ENCODE data around the gene SLC23A2.
"Not testable (repeated sequence)": the region's sequence is repeated elsewhere in the genome, so short reads cannot be mapped to it uniquely, and the experiment has no call there.

The SLC23A2 gene

DNA sequence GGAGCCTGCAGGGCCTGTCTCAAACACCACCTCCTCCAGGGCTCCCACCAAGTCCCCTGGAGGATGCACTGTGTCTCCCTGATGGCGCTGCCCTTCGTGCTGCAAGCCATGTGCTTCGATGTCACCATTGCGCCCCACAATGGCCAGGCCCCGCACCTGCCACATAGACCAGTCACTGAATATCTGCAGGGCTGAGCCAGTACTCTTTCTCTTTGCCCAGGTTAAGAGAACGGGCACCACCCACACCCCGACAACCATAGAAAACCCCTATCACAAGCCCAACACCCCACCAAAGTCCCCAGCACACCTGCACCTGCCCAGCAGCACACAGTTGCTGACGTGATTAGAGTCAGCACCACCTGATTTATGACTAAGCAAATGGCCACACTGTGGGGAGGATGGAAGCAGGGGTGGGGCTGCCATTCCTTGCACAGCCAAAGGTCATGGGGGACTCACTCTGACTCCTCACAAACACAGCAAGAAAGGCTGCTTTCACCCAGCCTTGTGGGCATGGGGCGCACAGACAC is 104.3 kb downstream of the SLC23A2 start:
- peak; percentile 42 for DNase-seq

DNA sequence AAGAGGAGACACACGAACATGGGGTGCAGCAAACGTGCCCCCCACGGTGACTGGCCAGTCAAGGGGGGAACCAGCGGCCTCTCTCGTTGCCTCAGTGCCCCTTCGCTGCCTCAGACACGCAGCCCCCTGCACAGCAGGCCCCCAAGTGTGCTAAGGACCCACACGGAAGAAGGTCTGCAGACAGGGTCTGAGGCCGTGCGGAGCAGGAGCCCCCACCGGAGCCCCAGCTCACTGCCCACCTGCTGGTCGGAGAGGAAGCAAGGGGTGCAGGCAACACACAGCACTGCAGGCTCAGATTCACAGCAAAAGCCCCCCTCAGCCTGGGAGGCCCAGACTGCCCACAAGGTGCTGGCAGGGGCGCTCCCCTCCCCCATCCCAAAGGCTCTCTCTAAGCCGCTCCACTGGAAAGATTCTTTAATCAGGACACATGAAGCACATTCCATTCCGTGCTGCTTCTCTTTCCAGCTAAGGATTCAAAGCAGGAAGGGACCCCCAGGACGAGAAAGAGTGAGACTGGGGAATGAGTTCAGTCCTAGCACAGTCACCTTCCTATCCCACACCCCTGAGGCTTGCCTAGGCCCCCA is 105.1 kb downstream of the SLC23A2 start:
- no peak for DNase-seq

DNA sequence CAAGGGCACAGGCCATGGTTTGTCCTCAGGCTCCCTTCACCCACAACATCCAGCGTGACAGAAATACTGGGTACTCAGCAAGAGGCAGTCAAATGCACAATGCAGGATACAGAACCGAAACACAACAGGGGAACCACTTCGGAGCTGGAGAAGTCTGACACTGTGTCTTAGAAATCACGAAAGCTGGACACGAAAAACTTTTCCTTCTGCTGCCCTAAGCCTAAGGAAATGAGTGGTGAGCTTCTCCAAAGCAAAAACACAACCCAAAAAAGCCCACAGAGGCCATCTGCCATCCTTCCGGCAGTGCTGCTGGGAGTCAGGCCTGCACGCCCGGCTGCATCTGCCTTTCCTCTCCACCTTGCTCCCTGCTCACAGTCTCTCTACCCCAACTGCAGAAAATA is 106.3 kb downstream of the SLC23A2 start:
- no peak for DNase-seq

DNA sequence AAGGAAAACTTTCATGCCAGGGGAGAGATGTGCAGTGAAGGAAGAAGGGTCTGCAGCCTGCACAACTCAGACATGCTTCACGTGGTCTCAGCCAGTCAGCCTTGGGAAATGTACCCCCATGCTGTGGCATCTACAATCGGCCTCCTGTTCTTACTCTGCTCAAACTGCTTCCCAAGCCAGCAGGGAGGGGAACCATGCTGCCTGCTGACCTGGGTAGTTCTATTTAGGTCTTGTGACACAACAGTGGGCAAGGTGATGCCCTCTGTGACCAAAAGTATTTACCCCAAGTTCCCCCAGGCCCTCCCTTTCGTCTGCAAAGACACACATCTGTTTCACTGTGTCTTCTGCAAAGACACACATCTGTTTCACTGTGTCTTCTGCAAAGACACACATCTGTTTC is 106.9 kb downstream of the SLC23A2 start:
- no peak for DNase-seq

DNA sequence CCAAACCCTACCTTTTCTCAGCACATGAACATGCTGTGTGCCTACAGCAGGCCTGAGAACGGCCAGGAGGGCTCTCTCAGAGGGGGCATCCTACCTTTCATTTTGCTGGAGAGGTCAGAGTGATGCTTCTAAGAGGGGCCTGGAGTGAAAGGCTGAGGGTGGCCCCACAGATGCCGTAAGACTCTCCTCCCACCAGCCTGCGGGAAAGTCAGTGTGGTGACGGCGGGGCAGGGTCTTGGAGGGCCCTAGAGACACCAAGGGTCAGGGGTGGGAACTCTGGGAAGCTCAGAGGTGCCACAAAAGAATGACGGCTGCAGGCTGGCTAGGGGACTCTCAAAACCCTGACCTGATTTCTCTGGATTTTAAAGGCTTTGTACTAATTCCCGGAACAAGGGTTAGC is 107.6 kb downstream of the SLC23A2 start:
- DNase-seq = no peak

DNA sequence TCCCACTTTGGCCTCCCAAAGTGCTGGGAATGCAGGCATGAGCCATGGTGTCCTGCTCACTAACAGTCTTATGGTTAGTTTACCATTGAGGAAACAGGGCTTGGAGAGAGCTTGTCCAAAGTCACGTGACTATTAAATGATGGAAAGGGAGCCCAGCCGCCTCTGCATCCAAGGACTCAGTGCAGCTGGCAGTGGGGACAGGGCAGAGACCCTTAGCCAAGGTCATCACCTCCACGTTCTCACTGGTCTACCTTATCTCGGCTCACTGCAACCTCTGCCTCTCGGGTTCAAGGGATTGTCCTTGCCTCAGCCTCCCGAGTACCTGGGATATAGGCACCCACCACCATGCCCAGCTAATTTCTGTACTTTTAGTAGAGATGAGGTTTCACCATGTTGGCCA is 109.3 kb downstream of the SLC23A2 start:
- DNase-seq = no peak

DNA sequence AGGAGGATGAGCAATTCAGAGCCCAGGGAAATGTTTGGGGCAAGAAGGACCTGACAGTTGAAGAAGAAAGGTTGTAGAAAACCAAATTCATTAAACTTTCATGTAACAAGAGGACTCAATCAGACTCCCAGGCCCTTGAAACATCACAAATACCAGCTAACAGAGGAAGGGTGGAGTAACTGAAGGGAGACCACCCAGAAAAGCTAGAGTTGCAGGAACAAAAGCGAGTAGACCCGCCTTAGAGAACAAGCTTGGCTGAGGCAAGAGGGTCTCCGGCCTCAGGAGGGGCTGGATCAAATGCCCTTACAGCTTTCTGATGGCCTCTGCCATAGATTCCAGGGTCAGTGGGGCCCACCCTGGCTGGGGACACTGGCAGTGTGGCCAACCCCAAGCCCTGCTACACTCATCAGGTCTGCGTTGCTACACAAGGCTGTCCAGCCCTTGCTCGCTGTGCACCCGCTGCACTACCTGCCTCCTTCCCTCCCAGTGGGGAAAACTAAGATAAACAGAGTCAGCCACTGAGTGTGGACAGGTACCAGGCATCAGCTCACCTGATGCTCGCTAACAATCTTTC is 110.0 kb downstream of the SLC23A2 start:
- DNase-seq = no peak

DNA sequence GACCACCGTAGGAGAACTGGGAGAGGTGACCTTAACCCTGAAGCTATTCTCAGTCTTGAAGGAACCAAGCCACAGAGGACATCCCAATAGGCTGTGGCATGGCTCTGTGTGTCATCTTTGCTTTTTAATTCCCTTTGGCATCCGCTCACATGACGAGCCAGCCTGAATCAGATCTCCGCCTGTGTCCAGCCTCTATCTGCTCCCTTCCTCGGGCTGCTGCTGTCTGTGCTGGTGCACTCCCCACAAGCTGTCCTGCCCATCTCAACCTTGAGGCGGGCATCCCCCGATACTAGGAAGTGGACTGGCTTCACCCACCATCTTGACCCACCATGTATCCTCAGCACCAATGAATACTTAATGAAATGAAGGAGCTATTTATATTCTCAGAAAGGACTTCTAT is 111.9 kb downstream of the SLC23A2 start:
- DNase-seq = no peak

DNA sequence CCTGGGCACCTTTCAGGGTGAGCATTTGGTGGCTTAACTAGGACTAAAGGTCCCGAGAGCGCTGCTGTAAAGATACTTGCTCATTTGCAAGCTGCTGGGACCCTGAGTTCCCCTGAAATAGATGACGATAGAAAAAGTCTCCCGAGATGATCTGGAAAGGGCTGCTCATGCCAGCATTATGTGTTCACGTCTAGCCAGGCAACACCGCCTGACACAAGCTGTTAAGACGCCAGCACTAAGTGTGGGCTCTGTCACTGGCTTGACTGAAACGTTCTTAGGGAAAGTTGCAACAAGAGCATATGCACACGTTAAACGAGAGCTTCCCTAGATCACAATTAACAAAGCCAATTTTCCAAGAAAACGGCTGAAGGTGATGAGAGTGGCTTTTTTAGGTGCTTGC is 113.7 kb downstream of the SLC23A2 start:
- no peak for DNase-seq

DNA sequence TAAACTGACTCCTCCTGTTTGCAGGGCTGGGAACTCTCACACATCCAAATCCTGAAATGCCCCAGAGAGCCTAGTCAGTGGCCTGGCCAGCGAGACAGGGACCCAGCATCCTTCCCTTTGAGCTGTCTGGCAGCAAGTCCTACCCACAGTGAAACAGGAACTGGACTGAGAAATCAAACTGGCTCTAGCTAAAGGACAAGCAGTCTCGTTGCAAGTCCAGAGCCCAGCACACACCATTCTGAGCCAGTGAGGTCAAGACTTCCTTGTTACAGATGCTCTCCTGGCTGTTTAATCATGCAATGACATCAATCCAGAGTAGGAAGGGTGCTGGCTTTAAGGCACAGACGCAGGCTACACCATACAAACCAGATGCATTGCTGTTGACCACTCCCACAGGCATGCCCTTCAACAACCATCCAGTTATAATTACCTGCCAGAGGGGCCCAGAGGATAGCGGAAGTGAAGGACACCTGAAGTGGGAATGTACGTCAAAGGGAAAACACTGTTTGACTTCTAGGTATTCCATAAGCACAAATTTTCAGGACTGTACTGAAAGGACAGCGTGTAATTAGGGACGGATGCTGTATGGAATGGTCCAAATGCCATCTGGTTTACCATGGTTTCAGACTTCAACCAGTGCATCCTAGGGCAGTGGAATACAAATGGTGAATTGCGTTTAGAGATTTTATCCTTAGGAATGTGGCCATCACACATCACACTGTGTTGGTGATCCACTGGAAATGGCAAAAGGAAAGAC is 114.4 kb downstream of the SLC23A2 start:
- no peak for DNase-seq

DNA sequence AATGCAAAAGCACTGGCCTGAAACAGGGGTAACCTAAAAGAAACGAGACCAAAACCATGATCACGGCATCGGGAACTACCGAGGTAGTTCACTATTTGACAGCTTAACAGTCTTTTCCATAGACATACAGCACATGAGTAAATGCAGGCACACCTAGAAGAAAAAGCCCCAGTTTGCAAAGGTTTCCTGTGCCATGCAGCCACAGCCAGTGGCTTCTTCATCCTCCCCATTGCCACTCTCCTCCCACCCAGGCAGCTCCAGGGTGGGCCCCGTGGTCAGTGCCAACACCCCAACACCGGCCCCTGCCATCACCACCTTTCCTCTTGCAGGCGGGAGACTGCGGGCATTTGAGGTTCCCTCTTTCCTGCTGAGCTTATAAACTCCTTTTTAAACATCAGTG is 115.4 kb downstream of the SLC23A2 start:
- peak; percentile 7 for DNase-seq

DNA sequence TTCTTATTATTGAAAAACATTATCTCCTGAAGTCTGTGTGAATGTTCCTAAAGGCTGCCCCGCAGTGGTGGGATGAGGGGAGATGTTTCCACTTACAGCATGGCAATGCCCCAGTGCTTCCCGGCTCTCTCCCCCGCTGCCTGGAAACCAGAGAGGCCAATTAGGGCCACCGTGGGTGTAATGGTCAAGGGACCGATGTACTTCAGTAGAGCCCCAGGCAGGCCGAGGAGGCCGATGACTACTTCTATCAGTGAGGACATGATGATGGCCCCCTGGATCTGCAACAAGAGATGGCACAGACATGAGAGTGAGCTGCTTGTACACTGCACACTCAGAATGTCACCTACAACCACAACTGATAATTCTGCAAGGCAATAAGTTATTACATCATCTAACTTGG is 117.8 kb downstream of the SLC23A2 start:
- DNase-seq = no peak

DNA sequence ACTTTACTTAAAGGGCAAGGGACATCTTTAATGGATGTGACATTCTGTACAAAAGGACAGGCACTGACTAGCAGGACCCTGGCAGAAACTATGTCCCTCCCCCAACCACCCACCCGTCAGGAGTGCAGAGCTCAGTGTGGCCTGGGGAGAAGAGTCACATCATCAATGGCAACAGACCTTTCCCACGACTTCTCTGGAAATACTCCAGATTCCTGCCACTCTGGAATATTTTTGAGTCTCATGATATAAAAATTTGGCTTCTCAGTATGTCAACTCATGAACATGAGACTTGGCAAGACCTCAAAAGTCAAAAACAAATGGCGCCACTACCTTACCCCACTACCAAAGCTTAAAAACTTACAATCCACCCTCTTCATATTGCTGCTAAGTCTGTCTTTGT is 118.3 kb downstream of the SLC23A2 start:
- no peak for DNase-seq

DNA sequence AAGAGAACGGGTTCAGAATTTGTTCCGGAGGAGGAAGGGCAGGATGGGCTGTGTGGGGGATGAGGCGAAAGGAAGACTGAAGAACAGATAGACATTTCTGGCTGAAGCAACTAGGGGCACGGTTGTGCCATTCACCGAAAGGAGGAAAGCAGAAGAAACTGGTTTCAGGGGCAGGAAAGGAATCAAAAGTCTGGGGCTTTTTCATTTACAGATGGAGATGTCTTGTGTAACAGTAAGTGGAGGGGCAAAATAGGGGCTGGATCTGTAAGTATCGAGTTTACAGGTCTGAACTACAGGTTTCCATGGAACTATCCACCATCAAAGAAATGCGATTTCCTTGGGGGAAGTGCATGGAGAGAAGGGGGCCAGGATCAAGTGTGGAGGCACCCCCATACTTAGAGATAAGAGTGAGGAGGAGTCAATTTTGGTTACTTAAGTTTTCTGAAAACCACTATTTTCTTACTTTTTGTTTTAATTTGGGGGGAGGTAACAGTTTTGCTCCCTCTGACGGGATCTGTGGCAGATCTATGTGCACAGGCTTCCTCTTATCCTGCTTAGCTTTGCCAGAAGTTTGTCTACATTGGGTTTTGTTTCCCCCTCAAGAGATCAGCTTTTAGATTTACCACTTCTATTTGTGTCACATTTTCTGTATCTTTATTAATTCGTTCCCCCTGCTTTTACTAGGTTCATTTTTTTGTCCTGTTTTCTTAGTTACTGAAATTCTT is 120.1 kb downstream of the SLC23A2 start:
- peak; percentile 35 for DNase-seq

DNA sequence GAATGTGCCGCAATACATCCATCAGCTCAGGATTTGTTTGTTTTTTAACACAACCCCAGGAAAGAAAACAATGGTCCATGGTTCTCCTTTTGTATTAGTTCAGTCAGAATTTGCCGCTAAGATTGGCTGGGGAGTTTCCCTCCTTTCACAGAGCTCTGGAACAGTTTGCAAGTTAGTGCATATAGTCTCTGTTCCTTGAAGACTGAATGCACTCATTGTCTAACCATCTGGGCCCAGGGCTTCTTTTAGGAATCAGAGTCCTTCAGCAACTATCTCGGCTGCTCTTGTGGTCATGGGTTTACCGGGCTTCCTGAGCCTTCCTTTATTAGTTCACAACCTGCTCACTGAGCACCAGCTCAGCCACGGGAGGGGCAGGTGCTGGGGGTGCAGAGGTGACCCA is 121.3 kb downstream of the SLC23A2 start:
- no peak for DNase-seq

DNA sequence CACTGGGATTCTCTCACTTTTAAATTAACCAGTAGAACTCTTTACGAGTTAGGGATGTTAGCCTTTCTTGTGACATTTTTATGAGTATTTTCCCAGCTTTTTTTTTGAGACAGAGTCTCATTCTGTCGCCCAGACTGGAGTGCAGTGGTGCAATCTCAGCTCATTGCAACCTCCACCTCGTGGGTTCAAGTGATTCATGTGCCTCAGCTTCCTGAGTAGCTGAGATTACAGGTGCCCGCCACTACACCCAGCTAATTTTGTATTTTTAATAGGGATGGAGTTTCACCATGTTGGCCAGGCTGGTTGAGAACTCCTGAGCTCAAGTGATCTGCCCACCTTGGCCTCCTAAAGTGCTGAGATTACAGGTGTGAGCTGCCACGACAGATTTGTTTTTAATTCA is 123.2 kb downstream of the SLC23A2 start:
- not testable (repeated sequence) for DNase-seq

DNA sequence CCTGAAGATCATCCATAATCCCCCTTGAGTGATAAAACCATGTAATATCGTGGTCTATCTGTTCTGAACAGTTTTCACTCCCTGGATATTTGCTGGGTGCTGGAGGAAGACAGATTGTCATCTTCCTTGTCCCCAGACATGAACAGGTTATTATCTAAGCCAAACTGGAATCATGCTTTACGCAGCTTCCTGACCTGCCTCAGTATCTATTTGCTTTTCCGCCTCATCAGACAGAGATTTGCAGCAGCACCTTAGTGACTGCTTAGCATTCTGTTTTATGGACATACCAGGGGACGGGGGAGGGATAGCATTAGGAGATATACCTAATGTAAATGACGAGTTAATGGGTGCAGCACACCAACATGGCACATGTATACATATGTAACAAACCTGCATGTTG is 124.6 kb downstream of the SLC23A2 start:
- no peak for DNase-seq

DNA sequence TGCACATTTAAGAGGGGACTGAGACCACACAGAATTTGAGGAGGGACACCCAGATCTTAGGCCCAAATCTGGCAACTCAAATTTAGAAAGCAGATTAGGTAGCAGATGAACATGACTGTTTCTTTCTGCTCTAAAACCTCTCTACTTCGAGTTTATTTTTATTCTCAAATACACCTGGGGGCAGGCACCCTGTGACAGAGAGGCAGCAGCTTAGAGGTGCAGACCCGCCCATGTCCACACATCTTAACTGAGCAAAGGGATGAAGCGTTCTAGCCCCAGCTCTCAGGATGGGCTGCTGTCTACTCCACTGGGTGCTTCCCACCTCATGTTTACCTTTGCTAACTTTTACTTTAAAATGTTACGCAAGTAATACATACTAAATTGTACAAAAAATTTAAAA is 125.0 kb downstream of the SLC23A2 start:
- DNase-seq = no peak

DNA sequence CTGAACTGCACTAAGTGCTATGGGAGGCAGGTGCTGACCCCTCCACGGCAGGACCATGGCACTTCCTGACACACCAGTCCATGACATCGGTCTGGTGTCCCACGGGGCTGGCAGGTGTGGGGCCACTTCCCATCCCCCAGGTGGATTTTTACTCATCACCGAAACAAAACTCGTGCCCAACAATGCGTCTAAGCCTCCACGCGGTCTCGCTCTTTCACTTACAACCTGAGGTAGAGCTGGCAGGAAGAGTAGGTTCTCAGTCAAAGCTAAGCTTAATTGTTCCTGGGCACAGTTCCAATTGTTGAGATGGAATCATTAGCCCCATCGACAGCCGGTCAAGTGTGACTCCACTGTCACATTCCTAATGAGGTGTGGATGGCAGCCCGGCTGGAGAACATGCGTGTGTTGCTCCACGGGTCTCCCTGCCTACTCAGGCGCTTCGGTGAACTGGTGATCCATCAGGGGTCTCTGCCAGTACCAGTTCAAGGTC is 125.7 kb downstream of the SLC23A2 start:
- DNase-seq = no peak

DNA sequence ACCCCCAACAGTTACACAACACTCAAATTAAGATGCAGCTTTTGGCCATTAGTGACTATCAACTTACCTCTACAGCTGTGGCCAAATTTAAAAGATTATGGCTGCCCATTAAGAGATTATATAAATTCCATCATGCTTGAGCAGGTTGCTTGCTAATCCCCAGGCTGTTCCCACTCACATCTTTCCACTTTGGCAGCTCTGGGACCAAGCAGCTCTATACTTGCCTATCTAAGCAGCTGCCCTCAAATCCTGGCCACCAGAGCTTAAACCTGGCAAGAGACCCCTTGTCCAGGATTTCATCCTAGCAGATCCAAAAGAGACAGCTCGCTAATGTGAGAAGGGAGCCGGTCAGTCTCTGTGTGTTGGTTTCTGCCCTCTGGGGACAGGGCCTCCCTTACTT is 127.9 kb downstream of the SLC23A2 start:
- DNase-seq = no peak

DNA sequence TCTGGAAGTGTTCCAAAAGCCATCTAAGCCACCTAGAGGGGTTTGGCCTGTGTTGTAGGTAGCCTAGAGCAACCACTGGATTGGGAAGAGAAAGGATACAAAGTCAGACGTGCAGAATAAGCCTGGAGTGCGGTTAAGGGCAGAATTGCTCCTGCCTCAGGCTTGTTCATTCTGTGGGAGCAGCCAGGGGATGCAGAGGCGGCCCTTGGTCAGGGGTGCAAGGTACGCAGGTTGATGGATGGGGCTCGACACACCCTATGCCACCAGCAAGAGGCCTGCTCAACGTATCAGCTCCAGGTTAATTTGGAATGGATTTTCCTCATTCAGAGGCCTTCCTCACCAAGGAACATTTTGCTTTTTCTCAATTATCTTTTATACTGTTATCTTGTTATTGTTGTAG is 129.8 kb downstream of the SLC23A2 start:
- DNase-seq = no peak

DNA sequence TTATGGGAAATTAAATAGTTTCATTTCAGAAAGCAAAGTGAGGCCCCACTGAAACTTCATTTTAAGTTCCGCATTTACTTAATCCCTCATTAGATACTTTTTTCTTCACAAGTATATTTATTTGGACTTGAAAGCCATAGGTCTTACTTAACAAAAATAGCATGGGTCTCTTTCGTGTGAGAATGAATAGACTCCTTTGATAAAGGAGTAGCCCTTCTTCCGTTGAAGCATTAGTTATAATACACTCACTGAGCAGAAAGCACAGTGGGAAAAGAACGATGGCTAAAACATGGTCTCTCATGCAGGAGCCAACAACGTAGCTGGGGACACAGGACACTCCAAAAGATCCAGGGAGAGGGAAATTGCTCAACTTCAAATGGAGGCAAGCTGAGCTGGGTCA is 130.4 kb downstream of the SLC23A2 start:
- no peak for DNase-seq
